HCT116 (cell line): Measurements from ENCODE around the gene SLC25A10. TPM values are rescaled to one million over a fixed set of nuclear protein-coding genes. Genes with fewer than 3 reads are reported as not detected.

Experiments
- ATAC-seq: fragments of 200-7000 bp; cut with Tn5 transposase; 2 replicates; pipeline ENCODE4 v1.9.1; 2020; ENCODE audit warnings: mild to moderate bottlenecking, moderate library complexity
- BruUV-seq: library from RNA; stranded (reverse); fragments of 400-500 nt; replicated peaks from 2 replicates; lab custom pipeline; 2021; lab: Mats Ljungman, UMichigan
- CTCF ChIA-PET: fragments of 300-600 bp; sonication (Branson Sonifier 250); formaldehyde crosslinking; loops from one replicate; lab custom pipeline; 2021; ENCODE audit warnings: antibody characterized with exemption; lab: Charles Lee
- POLR2A ChIA-PET: fragments of 300-600, 350-600 bp; sonication (Branson Sonifier 250); formaldehyde crosslinking; loops from one replicate; lab custom pipeline; 2021; ENCODE audit warnings: antibody characterized with exemption; lab: Charles Lee
- RAD21 ChIA-PET, 2 experiments: fragments of 300-600 bp; sonication (Branson Sonifier 250); formaldehyde crosslinking; loops; one replicate each; lab custom pipeline; 2023; ENCODE audit warnings: low total read pairs in 2 of 2; ENCODE audit not compliant: uncharacterized antibody in 2 of 2, unreplicated experiment in 2 of 2, low non-redundant PET in 1 of 2; lab: Charles Lee
- DNase-seq: peaks from one replicate; pipeline ENCODE4 v3.0.0-alpha.2; 2010; ENCODE audit warnings: low read depth, low spot score
- H2AFZ ChIP-seq: fragments of 200-600 bp; shearing (Covaris generic), sonication (generic); 2 replicates; pipeline ENCODE4 v1.6.1; 2017; ENCODE audit warnings: low read depth, mixed run types, mixed read lengths, antibody characterized with exemption, low read length; ENCODE audit not compliant: poor library complexity, severe bottlenecking
- H3K27ac ChIP-seq: 2 replicates; pipeline ENCODE4 v1.5.1; 2012; ENCODE audit warnings: low read depth, low read length
- H3K27me3 ChIP-seq: fragments of 200-600 bp; sonication (generic); 2 replicates; pipeline ENCODE4 v1.6.1; 2016; ENCODE audit warnings: mixed run types, low read length, mixed read lengths; ENCODE audit not compliant: insufficient read depth
- H3K36me3 ChIP-seq, 2 experiments: fragments of 200-500 bp in 1 of 2; fragments of 200-600 bp in 1 of 2; sonication (Bioruptor generic) in 1 of 2; sonication (generic) in 1 of 2; 2 replicates each; pipeline versions ENCODE4 v1.5.1 to v1.6.1; 2014 to 2016; ENCODE audit warnings: low read length in 2 of 2, inconsistent platforms in 1 of 2, mixed read lengths in 1 of 2, mixed run types in 1 of 2; ENCODE audit not compliant: insufficient read depth in 2 of 2, control insufficient read depth in 1 of 2
- H3K4me1 ChIP-seq, 2 experiments: fragments of 200-600 bp in 1 of 2; sonication (generic) in 1 of 2; 2 replicates each; pipeline versions ENCODE4 v1.5.1 to v1.6.1; 2012 to 2017; ENCODE audit warnings: low read length in 2 of 2, inconsistent platforms in 1 of 2, mild to moderate bottlenecking in 1 of 2, mixed read lengths in 1 of 2, mixed run types in 1 of 2, moderate library complexity in 1 of 2; ENCODE audit not compliant: insufficient read depth in 2 of 2, control insufficient read depth in 1 of 2
- H3K4me2 ChIP-seq: fragments of 200-600 bp; sonication (generic); 2 replicates; pipeline ENCODE4 v1.6.1; 2017; ENCODE audit warnings: mixed run types, low read length, mixed read lengths
- H3K4me3 ChIP-seq, 2 experiments: fragments of 200-600 bp in 1 of 2; sonication (generic) in 1 of 2; replicated peaks in 1 of 2; 2 replicates each; pipeline ENCODE4 v1.5.1; 2011 to 2016; ENCODE audit warnings: low read length in 2 of 2, control low read depth in 1 of 2, low read depth in 1 of 2, mild to moderate bottlenecking in 1 of 2, mixed read lengths in 1 of 2, mixed run types in 1 of 2
- H3K79me2 ChIP-seq: fragments of 200-600 bp; sonication (generic); 2 replicates; pipeline ENCODE4 v1.6.1; 2017; ENCODE audit warnings: mild to moderate bottlenecking, mixed run types, low read length, moderate library complexity, mixed read lengths; ENCODE audit not compliant: insufficient read depth
- H3K9ac ChIP-seq: fragments of 200-600 bp; sonication (generic); 2 replicates; pipeline ENCODE4 v1.6.1; 2016; ENCODE audit warnings: low read length, mixed read lengths
- H3K9me2 ChIP-seq: fragments of 200-600 bp; sonication (generic), shearing (Covaris generic); 2 replicates; pipeline ENCODE4 v1.6.1; 2017; ENCODE audit warnings: mixed run types, mild to moderate bottlenecking, moderate library complexity; ENCODE audit not compliant: insufficient read depth
- H3K9me3 ChIP-seq, 2 experiments: fragments of 200-500 bp in 1 of 2; fragments of 200-600 bp in 1 of 2; sonication (Bioruptor generic) in 1 of 2; sonication (generic) in 1 of 2; 2 replicates each; pipeline ENCODE4 v1.6.1; 2014 to 2017; ENCODE audit warnings: low read length in 2 of 2, mixed read lengths in 2 of 2, inconsistent platforms in 1 of 2, low read depth in 1 of 2, mild to moderate bottlenecking in 1 of 2, mixed run types in 1 of 2, moderate library complexity in 1 of 2; ENCODE audit not compliant: control insufficient read depth in 1 of 2, insufficient read depth in 1 of 2
- H4K20me1 ChIP-seq: fragments of 200-600 bp; sonication (generic), shearing (Covaris generic); 2 replicates; pipeline ENCODE4 v1.6.1; 2017; ENCODE audit warnings: mixed run types, mild to moderate bottlenecking, moderate library complexity; ENCODE audit not compliant: insufficient read depth
- CEBPB ChIP-seq: IDR thresholded peaks from 2 replicates; pipeline ENCODE4 v1.6.1; 2012; ENCODE audit warnings: low read depth
- EZH2 ChIP-seq: fragments of 200-600 bp; sonication (generic); IDR thresholded peaks from 2 replicates; pipeline ENCODE4 v1.6.1; 2017; ENCODE audit warnings: antibody characterized with exemption, mixed run types
- EZH2phosphoT487 ChIP-seq: fragments of 200-600 bp; IDR thresholded peaks from 2 replicates; pipeline ENCODE4 v1.6.1; 2018; ENCODE audit warnings: antibody characterized with exemption, borderline replicate concordance
- FOSL1 ChIP-seq: IDR thresholded peaks from 2 replicates; pipeline ENCODE4 v1.6.1; 2012; ENCODE audit warnings: low read depth
- JUND ChIP-seq: IDR thresholded peaks from 2 replicates; pipeline ENCODE4 v1.6.1; 2012
- MAX ChIP-seq: IDR thresholded peaks from 2 replicates; pipeline ENCODE4 v1.6.1; 2012
- POLR2A ChIP-seq: IDR thresholded peaks from 2 replicates; pipeline ENCODE4 v1.7.0; 2011; ENCODE audit warnings: borderline replicate concordance; ENCODE audit not compliant: insufficient read depth, insufficient read length; ENCODE audit errors: extremely low read depth
- POLR2AphosphoS5 ChIP-seq: IDR thresholded peaks from 2 replicates; pipeline ENCODE4 v1.6.1; 2011; ENCODE audit warnings: mild to moderate bottlenecking, low read depth, low read length, moderate library complexity
- RAD21 ChIP-seq: IDR thresholded peaks from 2 replicates; pipeline ENCODE4 v1.6.1; 2012; ENCODE audit warnings: low read depth, mild to moderate bottlenecking
- REST ChIP-seq: IDR thresholded peaks from 2 replicates; pipeline ENCODE4 v1.6.1; 2012; ENCODE audit warnings: low read depth
- TCF7L2 ChIP-seq: IDR thresholded peaks from 2 replicates; pipeline ENCODE4 v1.7.0; 2011; ENCODE audit warnings: borderline replicate concordance, inconsistent platforms; ENCODE audit not compliant: insufficient read depth, insufficient read length; ENCODE audit errors: extremely low read depth
- YY1 ChIP-seq: IDR thresholded peaks from 2 replicates; pipeline ENCODE4 v1.6.1; 2011; ENCODE audit warnings: low read length, low read depth, moderate library complexity, mild to moderate bottlenecking; ENCODE audit not compliant: insufficient replicate concordance; ENCODE audit errors: extremely low read depth
- ZBTB33 ChIP-seq: IDR thresholded peaks from 2 replicates; pipeline ENCODE4 v1.6.1; 2011; ENCODE audit warnings: mild to moderate bottlenecking, low read length, moderate library complexity; ENCODE audit not compliant: insufficient replicate concordance; ENCODE audit errors: extremely low read depth
- ZNF274 ChIP-seq: fragments of 200-500 bp; sonication (Bioruptor generic); IDR thresholded peaks from 2 replicates; pipeline ENCODE4 v1.6.1; 2014; ENCODE audit warnings: mild to moderate bottlenecking, low read depth, low read length, inconsistent platforms
- intact Hi-C: fragments of 100-400 bp; cut with micrococcal nuclease; formaldehyde crosslinking; loops from 2 replicates; pipeline ENCODE4 v1.10.0; 2022
- total RNA-seq: library from RNA; stranded (reverse); gene quantifications from one replicate; pipeline ENCODE4 v1.2.1, GENCODE V29; 2021; ENCODE audit not compliant: unreplicated experiment

SLC25A10 gene
- total RNA-seq, 1 experiment from 2014 or later, result 70.8 TPM

- intact Hi-C loops, result no loop called here
- Histone ChIP-seq H3K79me2 (no peaks in the 10 kb centered on the region), H3K36me3 (peaks cover 0 to 4% of the 10 kb centered on the region in 2 experiments; a peak in 3 of 4 replicates), H3K9ac (peak overlapping the region; percentile 28; the same call in 1 of the 2 replicates), H3K9me2 (no peaks in the 10 kb centered on the region), H3K4me2 (peak overlapping the region; percentile 51), H3K4me3 (peak overlapping the region in 1 of 2 experiments; percentile 2; a peak in 1 of 4 replicates), H3K27ac (peak overlapping the region; percentile 51), H2AFZ (no peak overlapping the region), H3K9me3 (no peaks in the 10 kb centered on the region), H3K27me3 (no peaks in the 10 kb centered on the region), H3K4me1 (peaks cover 39 to 41% of the 10 kb centered on the region in 2 experiments), H4K20me1 (no peaks in the 10 kb centered on the region)
- DNase-seq (no peak), ATAC-seq (peak; percentile 64)
- no peak for TF ChIP-seq EZH2phosphoT487
- no peak for TF ChIP-seq CEBPB
- peak; percentile 31 for TF ChIP-seq ZBTB33
- peak; percentile 80 for TF ChIP-seq POLR2AphosphoS5
- TF ChIP-seq FOSL1, result no peak
- TF ChIP-seq TCF7L2, result no peak
- TF ChIP-seq YY1, result peak; percentile 31
- TF ChIP-seq POLR2A, result no peak
- no peak for TF ChIP-seq RAD21
- no peak for TF ChIP-seq EZH2
- TF ChIP-seq ZNF274, result no peak
- TF ChIP-seq JUND, result peak; percentile 13
- no peak for TF ChIP-seq MAX
- TF ChIP-seq REST, result no peak
- BruUV-seq, result no TSS peak
- POLR2A ChIA-PET, result interaction anchor here (0.7 to 1.4 kb wide), 3 partner anchors 9 to 111 kb away, joined by 3 to 7 read pairs (median 5); partner anchors contain the start of gene MCRIP1
- CTCF ChIA-PET, result interaction anchor here (1.6 kb wide), 1 partner anchor 10 kb away, joined by 8 read pairs; the partner anchor contains the start of gene SLC25A10
- RAD21 ChIA-PET, result interaction anchor here in 1 of 2 experiments (0.7 to 1.0 kb wide), 2 partner anchors 10 to 132 kb away, joined by 3 to 4 read pairs; partner anchors contain the start of gene SLC25A10
Measured at GRCh38 chr17:81722184-81723120, 10.4 kb downstream of the SLC25A10 start.
